HG03097 (cell line): ENCODE results near the gene CAND2.
"Not testable (repeated sequence)": the region's sequence is repeated elsewhere in the genome, so short reads cannot be mapped to it uniquely, and the experiment has no call there.

ENCODE experiments used
- ATAC-seq: cut with Tn5 transposase; IDR thresholded peaks from one replicate; pipeline ENCODE4 v1.9.1; 2021; ENCODE audit not compliant: unreplicated experiment, low FRiP score

Gene CAND2

DNA sequence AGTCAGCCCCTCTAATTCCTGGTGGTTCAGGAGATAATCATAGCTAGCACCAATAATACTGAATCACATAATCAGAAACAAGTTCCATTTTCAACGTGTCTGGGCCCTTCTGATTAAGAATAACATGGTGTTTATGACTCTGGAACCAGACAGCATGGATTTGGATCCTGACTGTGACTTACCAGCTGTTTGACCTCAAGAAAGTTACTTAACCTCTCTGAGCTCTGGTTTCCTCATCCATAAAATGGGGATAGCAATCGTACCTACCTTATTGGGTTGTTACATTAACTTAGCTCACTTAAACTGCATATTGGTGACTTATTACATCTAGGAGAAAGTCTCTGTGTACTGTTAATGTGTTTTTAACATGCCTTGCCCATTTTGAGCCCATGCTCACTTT, 26.7 kb upstream of the CAND2 start:
- no peak for ATAC-seq

DNA sequence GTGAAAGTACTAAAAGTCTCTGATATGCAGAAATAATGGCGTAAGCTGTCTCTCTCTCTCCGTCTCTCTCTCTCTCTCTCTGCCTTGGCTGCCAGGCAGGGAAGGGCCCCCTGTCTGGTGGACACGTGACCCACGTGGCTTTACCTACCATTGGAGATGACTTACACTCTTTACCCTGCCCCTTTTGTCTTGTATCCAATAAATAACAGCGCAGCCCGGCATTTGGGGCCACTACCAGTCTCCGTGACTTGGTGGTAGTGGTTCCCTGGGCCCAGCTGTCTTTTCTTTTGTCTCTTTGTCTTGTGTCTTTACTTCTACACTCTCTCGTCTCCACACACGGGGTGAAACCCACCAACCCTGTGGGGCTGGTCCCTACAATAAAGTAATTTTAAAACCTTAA, 25.2 kb upstream of the CAND2 start:
- no peak for ATAC-seq

DNA sequence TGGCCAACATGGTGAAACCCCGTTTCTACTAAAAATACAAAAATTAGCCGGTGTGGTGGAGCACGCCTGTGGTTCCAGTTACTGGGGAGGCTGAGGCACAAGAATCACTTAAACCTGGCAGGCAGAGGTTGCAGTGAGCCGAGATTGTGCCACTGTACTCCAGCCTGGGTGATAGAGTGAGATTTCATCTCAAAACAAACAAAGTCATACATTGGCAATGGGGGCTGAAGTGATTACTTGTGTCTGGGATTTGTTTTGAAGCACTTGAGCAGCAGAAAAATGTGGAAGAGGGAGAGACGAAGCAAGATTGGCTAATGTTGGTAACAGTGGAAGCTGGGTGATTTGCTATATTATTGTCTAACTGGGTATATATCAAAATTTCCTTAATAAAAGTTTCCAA, 24.0 kb upstream of the CAND2 start:
- no peak for ATAC-seq

DNA sequence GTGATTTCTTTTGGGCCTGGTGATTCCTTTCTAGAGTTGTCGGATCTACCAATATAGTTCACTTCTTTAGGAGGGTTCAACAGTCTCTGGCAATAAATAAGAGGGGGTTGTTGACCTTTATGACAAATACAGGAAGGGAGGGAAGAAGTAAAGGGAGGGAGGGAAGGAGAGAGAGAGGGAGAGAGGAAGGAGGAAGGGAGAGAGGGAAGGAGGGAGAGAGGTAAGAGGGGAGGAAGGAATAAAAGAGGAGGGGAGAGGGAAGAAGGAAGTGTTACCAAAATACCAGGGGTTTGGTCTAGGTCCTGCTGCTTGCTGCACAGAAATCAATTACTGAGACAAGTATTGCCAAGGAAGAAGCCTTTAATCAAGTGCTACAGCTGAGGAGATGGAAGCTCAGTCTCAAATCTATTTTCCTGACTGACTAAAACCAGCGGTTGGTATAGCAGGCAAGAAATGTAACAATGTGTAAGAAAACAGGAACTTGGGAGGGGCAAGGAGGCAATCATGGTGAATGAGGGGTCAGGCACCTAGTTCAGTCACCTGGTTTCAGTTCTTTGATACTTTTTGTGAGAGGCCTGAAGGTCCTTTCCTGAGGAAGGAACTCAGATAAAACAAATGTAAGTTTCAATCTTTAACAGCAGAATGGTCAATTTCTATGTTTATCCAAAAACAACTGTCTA, 23.3 kb upstream of the CAND2 start:
- ATAC-seq, result no peak

DNA sequence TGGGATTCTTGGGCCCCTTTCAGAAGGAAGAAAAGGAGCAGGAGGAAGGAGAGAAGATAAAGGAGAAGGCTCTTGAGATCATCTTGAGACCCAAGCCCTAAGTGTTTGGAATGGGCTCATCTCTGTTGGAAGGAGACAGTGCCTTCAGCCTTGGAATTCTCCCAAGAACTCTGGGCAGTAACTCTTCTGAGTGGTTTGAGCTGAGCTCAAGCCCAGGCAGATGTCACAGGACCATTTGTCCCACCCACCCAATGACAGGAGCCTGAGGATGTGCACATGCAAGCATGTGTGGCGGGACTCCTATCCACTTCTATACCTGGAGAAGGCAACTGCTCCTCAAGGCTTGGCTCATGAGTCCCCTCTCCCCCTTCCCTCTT, 22.8 kb upstream of the CAND2 start:
- no peak for ATAC-seq

DNA sequence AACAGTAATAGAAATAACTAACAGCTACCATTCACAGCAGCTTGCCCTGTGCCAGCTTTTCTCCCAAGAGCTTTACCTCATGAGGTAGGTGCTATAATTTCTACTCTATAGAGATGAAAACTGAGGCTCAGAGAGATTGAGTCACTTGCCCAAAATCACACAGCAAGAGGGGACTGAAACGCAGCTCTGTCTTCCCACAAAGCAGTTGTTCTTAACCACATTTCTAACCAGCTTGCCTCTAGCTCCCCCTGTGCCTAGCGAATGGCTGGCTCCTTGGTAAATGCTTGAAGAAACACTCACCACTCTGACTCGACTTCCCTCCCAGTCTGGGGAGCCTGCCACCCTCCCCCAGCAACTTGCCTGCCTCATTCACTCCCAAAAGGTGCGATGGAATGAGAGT, 21.9 kb upstream of the CAND2 start:
- no peak for ATAC-seq

DNA sequence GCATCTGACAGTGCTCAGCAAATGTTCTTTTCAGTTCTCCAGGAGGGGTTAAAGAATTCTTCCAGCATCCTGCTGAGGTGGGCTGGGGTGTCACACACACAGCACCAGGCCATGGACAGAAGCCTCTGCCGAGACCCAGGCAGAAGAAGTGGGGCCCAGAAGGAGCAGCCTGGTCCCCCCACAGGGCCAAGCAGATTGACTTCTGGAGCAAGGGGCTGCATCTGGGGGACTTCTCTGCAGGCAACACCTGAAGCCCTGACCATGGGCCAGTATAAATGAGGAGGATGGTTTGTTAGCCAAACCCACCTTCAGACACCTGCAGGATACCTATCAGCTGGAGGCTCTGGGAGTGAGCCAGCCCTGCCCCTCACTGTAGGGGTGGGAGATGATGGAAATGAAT, 21.3 kb upstream of the CAND2 start:
- ATAC-seq, result no peak

DNA sequence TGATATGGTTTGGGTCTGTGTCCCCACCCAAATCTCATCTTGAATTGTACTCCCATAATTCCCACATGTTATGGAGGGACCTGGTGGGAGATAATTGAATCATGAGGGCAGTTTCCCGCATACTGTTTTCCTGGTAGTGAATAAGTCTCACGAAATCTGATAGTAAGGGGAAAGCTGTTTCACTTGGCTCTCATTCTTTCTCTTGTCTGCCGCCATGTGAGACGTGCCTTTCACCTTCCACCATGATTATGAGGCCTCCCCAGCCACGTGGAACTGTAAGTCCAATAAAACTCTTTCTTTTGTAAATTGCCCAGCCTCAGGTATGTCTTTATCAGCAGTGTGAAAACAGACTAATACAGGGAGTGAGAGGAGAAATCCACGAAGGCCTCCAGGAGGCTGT, 20.5 kb upstream of the CAND2 start:
- ATAC-seq, result not testable (repeated sequence)

DNA sequence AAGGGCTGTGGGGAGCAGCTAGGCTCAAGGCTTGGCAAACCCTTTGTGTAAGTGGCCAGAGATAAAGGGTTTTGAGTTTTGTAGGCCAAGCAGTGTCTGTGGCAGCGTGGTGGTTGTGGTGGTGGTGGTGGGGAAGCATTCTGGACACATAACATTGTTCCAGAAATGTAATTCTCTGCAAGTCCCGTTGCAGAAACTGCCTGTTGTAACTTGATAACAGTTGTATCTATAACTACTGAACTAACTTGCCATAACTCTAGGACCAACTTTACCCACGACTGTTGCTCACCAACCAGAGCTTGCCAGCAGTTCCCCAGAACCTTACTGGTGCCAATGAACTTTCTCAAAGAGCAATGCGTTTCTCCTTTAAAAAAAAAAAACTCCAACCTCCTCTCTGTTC, 19.3 kb upstream of the CAND2 start:
- ATAC-seq, result no peak

DNA sequence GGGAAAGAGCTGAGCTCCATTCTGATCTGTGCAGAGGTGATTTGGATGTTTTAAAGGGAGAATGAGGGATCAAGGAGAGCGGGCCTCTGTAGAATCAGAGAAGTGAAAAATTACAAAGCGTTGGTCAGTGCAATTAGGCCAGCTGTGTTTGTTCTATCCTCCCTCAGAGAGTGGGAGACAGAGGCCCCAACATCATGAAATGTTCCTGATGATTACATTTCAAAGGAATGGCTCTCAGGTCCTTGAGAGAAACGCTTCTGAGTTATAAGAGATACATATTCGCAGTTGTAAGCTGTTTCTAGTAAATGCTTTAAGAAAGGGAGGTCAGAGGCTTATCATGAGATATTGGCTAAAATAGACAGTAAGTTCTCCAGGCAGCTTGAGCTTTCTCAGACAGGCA, 15.7 kb upstream of the CAND2 start:
- no peak for ATAC-seq

DNA sequence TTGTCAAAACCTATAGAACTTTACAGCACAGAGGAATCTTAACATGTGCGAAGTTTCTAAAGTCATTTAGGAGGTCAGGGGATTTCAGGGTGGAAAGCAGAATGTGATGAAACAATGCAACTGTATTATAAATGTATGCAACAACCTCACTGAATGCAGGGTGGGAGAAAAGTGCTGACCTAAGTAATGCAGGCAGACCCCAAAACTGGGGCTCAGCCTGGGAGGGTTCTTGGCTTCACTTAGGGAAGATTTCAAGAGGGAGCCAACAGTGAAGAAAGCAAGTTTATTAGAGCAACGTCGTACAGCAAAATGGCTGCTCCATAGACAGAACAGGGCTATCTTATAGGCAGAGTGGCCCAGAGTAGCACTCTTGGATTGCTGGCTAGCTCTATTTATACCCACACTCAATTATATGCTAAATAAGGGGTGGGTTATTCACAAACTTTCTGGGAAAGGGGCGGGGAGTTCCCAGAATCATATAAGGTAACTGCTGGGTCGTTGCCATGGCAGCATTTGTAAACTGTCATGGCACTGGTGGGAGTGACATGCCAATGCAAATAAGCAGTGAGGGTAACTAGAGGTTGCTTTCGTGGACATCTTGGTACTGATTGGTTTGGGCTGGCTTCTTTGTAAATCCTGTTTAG, 14.2 kb upstream of the CAND2 start:
- no peak for ATAC-seq

DNA sequence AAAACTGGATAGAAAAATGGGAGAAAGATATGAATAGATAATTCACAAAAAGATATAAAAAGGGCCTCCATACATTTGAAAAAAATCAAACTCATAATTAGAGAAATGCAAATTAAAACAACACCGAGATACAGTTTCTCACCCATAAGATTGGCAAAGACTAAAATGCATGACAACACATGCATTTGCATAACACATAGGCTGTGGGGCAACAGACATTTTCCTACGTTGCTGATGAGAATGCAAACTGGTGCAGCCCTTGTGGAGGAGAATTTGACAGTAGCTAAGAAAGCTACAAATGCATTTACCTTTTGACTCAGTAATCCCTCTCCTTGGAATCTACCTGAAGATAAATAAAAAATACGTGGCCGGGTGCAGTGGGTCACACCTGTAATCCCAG, 11.4 kb upstream of the CAND2 start:
- ATAC-seq, result no peak

DNA sequence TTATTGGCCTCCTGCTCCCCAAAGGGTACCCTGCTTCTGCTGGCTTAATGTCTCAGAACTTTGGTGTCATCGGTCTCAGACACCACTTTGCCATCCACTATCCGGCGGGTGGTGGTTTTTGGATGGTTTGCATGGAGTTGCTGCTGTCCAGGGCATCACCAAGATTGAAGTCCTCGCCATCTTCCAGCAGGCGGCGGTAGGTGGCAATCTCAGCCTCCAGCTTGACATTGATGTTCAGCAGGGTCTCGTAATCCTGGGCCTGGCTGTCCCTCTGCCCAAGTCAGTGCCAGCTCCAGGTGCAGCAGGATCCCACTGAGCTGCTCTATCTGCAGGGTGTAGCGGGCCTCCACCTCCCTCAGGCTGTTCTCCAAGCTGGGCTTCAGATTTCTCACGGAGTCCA, 9.1 kb upstream of the CAND2 start:
- not testable (repeated sequence) for ATAC-seq

DNA sequence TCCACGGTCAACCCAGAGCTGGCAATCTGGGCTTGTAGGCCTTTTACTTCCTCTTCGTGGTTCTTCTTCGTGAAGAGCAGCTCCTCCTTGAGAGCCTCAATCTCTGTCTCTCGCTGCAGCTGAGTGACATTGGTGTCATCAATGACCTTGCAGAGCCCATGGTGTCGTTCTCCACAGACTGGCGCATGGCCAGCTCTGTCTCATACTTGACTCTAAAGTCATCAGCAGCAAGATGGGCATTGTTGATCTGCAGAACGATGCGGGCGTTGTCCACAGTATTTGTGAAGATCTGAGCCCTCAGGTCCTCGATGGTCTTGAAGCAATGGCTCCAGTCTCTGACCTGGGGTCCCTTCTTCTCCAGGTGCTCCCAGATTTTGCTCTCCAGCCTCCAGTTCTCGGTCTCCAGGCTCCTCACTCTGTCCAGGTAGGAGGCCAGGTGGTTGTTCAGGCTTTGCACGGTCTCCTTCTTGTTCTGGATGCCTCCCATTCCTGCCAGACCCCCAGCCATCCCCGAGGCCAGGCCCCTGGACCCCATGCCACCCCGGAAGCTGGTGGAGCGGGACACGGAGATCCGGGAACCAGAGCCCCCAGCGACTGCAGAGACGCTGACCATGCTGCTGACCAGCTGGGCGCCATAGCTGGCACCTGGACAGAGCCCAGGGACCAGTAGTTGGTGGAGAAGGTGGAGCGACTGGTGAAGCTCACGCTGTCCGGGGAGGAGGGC, 8.4 kb upstream of the CAND2 start:
- ATAC-seq, result not testable (repeated sequence)

DNA sequence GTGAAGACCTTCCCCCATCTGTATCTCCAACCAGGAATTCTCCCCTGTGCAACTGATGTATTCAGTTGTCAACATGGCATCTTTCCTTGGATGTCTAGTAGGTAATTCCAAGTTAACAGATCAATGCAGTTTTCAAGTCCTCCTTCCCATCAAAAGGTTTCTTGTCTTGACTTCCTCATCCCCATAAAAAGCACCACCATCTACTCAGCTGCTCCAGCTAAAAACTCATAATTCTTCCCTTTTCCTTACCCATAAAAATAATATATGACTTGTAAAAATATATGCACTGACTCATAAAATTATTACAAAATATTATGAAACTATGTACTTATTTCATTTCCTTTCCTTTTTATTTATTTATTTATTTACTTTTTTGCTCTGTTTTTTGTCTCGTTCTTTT, 5.0 kb upstream of the CAND2 start:
- no peak for ATAC-seq

DNA sequence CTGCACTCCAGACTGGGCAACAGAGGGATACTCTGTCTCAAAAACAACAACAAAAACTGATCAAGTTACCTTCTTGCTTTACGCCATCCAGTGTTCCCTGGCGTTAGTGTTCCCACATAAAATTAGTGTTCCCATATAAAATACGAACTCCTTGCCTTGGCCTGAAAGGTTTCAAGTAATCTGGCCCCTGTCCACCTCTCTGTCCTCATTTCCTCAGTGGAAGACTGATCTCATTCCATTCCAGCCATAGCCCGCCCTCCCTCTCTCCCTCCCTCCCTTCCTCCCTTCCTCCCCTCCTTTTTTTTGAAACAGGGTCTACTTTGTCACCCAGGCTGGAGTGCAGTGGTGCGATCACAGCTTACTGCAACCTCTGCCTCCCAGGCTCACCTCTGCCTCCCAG, 2.8 kb upstream of the CAND2 start:
- no peak for ATAC-seq

DNA sequence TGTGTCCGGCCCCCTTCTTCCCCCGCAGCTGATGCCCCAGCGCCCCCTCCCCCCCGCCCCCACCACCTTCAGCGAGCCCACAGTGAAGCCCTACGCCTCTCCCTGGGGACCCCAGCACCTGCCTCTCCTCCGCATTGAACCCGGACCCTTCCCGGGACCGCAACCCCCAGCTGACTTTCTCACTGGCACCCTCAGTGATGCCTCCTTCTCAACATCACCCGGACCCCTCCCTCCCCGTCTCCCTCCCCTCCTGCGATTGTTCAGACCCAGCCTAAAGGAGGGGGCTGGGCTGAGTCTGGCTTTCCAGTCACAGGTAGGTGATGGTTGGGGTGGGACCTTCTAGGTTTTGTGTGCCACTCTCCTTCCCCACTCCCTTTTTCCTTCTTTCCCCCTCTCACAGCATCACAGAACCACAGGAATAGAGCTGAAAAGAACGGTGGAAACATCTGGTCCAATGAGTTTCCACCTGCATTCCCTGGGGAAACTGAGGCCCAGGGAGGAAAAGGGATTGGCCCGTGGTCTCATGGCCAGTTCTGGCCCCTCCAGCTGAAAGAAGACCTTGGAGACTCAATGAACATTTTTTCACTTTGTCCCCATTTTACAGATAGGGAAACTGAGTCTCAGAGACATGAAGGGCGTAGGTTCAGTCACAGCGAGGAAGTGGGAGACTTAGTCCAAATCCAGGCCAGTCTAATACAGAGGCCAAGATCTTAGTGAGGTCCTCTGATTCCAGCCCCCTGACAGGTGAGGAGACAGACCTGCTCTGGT, 828 bp downstream of the CAND2 start:
- no peak for ATAC-seq

DNA sequence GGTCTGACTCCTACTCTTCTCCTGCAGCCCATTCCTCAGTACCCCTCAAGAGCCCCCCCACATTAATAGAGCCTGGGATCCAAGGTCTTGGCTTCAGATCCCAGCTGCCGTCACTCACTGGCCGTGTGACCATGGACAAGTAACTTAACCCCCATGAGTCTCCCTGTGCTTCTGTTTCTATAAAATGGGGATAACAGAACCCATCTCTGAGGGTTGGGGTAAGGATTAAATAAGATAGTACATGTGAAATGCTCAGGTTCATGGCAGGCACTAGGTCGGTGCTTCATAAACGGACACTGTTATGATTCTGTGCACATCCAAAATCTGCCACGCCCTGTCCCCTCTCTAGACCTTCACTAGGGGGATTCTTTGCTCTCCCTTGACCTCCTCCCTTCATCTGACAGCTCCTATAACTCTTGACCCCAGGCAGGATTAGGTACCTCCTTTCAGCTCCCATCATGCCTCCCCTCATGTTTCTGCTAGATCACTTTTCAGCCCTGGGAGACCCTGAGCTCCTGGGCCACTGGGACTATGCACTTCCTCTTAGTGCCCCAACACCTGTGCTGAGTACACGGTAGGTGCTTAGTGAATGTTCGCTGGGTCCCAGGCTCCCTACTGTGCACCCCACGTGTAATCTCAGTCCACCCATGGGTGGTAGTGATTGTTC, 1.5 kb downstream of the CAND2 start:
- ATAC-seq, result no peak

DNA sequence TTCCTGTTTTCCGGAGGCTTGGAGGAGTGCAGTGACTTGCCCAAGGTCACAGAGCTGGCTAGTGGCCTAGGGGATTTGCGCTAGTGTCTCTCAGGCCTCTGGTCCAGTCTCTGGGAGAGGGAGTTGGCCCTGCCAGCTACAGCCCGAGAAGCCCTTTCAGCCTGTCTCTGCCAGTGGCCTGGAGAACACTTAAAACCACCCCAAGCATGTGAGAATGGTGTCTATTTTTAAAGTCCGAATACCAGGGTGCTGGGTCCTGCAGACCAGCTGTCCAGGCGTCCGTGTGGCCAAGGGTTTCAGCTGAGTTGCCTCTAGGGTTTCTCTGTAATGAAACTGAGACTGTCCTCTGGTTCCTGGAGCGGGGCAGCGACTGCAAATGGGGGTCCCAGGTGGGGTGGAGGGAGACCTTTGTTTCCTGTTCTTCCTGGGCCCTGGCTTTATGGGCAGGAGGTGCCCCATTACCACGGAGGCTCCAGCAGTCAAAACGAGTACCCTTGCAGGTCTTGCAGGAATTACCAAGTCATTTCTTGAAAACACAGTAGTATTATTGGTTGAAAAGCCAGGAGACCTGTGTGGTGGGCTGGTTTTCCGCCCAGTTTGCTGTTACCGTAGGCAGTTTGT, 2.2 kb downstream of the CAND2 start:
- ATAC-seq, result no peak
